Stimulated activated CD8-positive, alpha-beta memory T cell treated with anti-CD3 and anti-CD28 coated beads, Interleukin-12 subunit alpha, Interleukin-12 subunit beta, amount 100 ng/mL, for 24 hours (primary cell): ENCODE measurements around the gene DGLUCY.
"Not testable (repeated sequence)": the region's sequence is repeated elsewhere in the genome, so short reads cannot be mapped to it uniquely, and the experiment has no call there.

ENCODE experiments used
- DNase-seq: peaks from one replicate; pipeline ENCODE4 v3.0.0-alpha.2; 2020; ENCODE audit errors: extremely low read depth

Gene DGLUCY

DNA sequence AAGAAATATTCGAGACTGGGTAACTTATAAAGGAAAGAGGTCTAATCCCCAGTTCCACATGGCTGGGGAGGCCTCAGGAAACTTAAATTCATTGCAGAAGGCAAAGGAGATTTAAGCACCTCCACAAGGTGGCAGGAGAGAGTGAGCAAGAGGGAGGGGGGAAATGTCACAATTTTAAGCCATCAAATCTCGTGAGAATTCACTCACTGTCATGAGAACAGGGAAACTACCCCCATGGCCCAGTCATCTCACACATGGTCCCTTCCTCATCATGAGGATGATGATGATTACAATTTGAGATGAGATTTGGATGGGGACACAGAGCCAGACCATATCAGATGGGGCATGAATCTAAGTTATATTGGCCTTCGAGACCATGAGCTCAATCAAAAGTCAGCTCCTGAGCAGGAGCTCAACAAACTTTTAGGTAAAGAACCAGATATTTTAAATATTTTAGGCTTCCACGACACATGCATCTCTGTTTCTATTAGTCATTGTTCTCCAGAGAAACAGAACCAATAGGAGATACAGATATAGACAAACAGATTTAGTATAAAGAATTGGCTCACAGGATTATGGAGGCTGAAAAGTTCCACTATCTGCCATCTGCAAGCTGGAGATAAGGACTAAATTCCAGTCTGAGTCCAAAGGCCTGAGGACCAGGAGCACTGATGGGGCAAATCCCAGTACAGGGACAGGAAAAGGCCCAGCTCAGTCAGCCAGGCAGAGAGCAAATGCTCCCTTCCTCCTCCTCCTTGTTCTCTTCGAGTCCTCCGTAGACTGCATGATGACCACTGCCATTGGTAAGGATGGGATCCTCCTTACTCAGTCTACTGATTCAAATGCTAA is 24.9 kb downstream of the DGLUCY start:
- DNase-seq, result no peak

DNA sequence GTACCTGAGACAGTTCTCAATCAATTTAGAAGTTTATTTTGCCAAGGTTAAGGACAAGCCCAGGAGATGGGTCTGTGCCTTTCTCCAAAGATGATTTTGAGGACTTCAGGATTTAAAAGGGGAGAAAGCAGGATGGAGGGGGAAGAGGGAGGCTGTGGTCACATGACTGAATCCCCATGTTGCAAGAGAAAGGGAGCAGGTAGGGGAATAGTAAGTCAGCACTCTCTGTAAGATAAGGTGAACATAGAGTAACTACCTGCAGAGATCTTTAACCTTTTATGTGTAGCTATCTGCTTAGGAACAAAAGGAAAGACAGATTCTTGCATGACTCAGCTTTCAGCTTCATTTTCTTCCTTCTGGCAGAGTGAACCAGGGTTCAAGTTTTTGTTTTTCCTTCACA is 25.9 kb downstream of the DGLUCY start:
- DNase-seq, result no peak

DNA sequence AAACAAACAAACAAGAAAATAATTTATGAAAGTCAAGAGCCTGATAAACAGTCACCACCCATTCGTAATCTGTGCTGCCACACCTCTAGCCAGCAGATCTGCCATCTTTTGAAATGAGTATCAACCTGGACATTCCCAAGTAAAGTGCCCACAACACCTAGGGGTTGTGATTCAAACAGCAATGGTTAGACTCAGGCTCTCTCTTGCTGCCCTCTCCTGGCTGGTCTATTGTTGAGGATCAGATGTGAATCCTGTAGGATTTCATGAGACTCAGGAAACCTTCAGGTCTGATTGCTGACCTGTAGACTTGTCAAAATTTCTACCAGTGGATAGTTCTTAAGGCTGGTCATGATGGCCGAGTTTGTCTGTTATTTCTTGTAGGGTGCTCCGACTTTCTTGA is 26.8 kb downstream of the DGLUCY start:
- no peak for DNase-seq

- no peak for DNase-seq
These were observed 28.4 kb downstream of the DGLUCY start for GRCh38 chr14:91142214-91142668.

- no peak for DNase-seq
These were observed 30.0 kb downstream of the DGLUCY start for GRCh38 chr14:91143862-91144261.

DNA sequence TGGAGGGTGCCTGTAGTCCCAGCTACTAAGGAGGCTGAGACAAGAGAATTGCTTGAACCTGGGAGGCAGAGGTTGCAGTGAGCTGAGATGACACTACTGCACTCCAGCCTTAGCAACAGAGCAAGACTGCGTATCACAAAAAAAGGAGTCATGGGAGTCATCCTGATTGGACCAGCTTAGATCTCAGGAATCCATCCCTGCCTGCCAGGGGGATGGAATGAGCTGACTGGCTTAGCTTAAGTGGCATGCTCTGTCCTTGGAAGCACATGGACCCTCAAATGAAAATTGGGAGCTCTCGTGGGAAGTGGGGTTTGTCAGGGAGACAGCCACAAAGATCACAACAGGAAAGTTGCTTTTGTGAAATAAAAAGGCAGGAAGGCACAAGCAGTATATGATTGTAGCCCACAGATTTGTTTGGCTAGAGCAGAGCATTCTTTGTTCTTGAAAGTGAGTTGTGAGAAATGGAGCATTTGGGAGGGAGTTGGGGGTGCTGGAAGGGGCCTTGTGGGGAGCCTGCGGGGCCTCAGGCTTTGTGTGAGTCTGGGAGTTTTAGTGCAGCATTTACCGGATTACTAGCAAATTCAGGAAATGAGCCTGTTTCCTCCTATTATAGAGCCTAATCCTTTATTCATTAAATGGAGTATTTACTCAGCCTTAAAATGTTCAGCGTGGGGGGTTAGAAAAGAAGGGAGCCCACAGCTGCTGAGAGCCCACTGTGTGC is 30.7 kb downstream of the DGLUCY start:
- DNase-seq, result no peak

DNA sequence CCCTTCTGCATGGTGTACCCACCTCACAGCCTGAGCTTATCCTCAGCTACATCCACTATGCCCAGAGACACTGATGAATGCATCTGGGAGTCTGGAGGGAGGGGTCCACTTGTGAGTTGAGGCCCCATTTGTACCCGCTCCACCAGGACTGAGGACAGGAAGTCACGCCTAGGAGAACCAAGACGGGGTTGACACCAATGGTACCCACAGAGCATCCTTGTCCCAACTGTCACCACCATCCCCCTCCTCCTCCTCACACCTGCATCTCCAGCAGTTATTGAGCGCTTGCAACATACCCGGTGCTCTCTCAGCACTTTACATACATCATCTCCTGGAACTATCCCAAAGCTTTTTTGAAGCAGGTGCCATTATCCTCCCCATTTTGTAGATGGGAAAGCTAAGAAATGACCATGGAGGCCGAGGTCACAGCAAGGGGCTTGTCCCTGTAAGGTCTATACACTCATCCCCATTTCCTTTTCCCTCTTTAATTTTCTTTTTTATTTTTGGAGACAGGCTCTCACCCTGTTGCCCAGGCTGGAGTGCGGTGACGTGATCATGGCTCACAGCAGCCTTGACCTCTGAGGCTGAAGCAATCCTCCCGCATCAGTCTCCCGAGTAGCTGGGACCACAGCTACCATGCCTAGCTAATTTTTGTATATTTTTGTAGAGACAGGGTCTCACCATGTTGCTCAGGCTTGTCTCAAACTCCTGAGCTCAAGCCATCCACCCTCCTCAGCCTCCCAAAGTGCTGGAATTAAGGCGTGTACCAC is 31.7 kb downstream of the DGLUCY start:
- no peak for DNase-seq

GRCh38 chr14:91146661-91147060 is 32.8 kb downstream of the DGLUCY start:
- no peak for DNase-seq

GRCh38 chr14:91149462-91149861 is 35.6 kb downstream of the DGLUCY start:
- no peak for DNase-seq

- DNase-seq, result no peak
These were observed 38.6 kb downstream of the DGLUCY start for GRCh38 chr14:91152499-91152898.

GRCh38 chr14:91153360-91153759 is 39.5 kb downstream of the DGLUCY start:
- no peak for DNase-seq

DNA sequence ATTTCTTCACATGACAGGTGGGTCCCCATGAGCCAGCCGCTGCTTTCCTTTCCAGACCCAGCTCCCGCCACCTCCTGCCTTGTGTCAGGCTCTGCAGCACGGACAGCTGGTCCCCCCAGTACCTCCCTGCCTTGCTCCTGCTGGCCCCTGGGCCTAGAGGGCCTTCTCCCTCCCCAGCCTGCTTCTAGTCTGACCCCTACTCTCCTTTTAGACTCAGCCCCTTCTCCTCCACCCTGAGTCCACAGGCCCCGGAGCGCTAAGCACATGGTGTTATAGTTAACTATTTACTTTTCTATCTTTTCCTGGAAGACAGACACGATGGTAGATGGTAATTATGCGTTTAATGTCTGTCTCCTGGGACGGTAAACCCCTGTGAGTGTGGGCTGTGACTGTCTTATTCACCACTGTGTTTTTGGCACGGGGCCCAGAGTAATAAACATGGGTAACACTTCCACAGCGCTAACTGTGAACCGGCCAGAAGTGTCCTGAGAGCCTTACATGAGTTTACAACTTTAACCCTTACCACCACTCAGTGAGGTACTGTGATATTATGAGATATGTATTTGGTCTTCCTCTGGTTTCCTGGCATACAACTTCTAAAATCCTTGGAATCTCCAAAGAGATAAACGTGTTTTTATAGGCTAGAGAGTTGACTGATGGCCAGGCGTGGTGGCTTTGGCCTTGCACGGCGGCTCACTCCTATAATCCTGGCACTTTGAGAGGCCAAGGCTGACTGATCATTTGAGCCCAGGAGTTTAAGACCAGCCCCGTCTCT is 41.2 kb downstream of the DGLUCY start:
- DNase-seq, result no peak

DNA sequence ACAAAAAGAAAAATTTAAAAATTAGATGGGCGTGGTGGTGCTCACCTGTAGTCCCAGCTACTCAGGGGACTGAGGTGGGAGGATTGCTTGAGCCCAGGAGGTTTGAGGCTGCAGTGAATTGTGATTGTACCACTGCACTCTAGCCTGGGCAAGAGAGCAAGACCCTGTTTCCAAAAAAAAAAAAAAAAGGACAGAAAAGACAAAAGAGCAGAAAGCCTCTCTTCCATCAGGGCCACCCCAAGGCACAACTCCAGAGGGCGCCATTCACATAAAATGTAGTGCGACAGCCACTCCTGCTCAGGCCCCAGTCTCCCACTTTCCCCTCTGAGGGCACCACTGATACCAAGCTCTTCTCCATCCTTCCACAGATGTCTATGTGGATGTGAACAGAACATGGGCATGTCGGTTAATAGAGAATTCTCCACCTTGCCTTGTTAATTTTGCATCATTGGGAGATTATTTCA is 41.8 kb downstream of the DGLUCY start:
- DNase-seq, result no peak

- DNase-seq, result not testable (repeated sequence)
These were observed 42.3 kb downstream of the DGLUCY start for GRCh38 chr14:91156142-91156666.

GRCh38 chr14:91156877-91157276 is 43.0 kb downstream of the DGLUCY start:
- not testable (repeated sequence) for DNase-seq

DNA sequence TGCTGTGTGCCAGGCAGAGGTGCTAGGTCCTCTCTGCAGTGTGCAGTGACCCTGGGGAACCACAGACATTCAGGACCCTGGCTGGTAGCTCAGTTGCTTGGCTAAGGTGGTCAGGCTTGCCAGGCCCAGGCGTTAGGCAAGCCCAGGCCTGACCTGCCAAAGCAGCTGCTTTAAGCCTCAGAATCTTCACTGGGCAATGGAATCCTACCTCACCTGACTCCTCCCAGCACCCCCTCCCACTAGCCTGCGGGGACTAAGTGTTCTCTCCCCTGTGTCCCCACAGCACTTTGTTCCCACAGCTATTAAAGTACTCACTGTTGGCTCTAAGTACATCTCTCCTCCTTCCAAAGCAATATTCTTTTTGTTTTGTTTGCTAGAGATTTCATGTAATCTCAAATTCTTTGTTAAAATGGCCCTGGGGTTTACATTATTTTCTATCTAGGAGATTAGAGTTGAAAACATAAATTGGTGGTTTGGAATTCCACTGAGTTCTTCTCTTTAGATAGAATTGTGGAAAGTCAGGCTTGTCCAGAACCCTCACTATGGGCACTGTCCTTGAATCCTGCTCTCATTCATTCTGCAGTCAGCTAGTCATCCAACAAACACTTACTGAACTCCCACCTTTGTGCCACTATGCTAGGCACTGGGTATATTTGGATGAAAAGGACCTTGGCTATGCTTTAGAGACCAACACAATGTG is 44.4 kb downstream of the DGLUCY start:
- no peak for DNase-seq

- DNase-seq, result no peak
These were observed 45.3 kb downstream of the DGLUCY start for GRCh38 chr14:91159182-91159581.

DNA sequence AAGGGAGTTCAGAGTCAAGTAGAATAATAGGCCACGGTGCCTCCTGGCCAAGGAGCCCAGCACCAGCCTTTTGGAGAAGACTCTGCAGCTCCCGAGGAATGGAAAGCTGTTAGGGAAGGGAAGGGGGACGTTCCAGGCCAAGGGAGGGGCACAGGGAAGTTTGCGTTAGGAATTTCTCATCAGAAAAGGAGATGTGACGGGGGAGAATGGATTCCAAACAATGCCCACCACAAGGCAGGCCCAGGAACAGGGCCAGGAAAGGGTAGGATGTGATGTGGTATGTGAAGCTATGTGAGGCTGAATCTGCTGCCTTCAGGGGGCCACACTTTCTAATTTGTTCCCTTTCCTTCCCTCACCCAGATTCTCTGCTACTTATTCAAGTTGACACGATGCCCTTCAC is 46.0 kb downstream of the DGLUCY start:
- no peak for DNase-seq

GRCh38 chr14:91163316-91163715 is 49.4 kb downstream of the DGLUCY start:
- DNase-seq, result no peak

DNA sequence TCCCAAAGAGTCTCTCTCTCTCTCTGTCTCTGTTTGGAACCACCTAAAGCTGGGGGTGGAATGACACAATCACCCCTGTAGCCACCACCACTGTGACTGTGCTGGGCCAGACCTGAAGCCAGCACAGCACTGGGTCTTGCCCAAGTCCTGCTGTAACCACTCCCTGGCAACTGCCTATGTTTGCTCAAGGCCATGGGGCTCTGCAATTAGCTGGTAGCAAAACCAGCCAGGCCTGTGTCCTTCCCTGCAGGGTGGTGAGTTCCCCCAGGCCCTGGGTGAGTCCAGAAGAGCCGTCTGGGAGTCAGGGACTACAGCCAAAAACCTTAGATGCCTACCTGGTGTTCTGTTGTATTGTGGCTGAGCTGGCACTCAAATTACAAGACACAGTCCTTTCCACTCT is 50.8 kb downstream of the DGLUCY start:
- no peak for DNase-seq

DNA sequence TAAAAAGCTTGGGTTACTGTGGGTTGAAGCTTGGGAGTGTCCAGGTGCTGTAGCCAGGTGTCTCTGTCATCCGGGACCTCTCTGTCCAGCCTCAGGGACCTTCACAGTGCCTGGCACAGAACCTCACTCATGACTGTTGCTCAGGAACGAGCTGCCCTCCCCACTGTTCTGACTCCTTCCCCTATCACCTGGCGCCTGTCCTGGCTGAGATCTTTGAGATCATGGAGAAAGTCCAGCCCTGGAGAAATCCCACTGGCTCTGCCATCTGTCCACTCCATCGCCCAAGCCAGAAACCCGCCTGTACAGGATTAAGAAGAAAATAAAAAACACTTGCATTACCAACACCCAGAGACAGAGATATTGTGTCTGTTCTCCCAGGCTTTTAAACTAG is 53.5 kb downstream of the DGLUCY start:
- no peak for DNase-seq
